HG02884 (cell line): ENCODE data around the gene SHC2.
"Not testable (repeated sequence)": the region's sequence is repeated elsewhere in the genome, so short reads cannot be mapped to it uniquely, and the experiment has no call there.

Experiments used
- ATAC-seq: cut with Tn5 transposase; IDR thresholded peaks from one replicate; pipeline ENCODE4 v1.9.1; 2021; ENCODE audit warnings: mild to moderate bottlenecking, moderate library complexity; ENCODE audit not compliant: unreplicated experiment

Gene SHC2

DNA sequence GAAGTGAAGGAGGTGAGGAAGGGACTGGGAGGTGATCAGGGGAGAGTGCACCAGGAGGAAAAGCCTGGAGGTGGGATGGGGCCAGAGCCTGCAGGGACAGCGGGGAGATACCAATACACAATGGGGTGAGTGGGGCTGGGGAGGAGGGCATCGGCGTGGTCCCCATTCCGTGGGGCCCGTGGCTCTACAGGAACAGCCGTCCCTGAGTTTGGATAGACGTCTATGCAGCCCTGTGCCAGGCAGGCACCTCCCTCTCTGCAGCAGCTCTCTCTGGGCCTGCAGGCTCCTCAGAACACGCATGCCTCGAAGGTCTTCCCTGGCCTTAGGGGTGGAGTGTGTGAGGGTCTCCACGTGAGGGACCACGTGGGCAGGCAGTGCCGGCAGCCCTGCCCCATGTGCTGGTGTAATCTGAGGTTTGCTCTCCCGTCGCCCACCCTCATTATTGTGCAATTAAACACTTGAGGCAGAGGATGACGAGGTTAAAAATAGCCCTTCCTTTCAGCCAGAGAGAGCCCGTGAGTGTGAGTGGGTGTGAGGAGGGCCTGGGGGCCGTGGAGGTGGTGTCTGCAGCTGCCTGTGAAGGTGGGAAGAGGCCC lies 68.4 kb downstream of the SHC2 start:
- ATAC-seq = no peak

DNA sequence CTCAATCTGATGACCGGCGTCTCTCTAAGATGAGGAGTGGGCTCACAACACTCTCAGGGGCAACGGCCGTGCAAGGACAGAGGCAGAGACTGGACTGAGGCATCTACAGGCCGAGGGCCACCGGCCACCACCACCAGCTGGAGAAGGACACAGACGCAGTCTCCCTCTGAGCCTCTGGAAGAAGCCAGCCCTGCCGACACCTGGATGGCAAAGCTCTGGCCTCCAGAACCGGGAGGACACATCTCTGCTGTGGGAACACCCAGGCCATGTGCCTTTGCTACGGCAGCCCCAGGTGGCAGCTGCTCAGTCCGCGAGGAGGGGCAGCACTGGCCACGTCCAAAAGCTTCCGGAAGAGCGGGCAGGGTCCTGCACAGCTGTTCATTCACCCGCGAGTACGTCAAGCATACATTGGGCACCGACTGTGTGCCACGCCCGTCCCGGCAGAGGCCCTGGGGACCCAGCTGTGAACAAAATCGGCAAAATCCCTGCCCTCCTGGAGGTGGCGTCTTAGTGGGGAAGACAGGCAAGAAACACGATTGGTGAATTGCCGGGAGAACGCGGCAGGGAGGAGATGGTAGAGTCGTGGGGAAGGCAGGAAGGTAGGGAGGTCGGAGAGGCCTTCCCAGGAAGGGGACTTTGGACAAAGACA lies 69.0 kb downstream of the SHC2 start:
- ATAC-seq = no peak

DNA sequence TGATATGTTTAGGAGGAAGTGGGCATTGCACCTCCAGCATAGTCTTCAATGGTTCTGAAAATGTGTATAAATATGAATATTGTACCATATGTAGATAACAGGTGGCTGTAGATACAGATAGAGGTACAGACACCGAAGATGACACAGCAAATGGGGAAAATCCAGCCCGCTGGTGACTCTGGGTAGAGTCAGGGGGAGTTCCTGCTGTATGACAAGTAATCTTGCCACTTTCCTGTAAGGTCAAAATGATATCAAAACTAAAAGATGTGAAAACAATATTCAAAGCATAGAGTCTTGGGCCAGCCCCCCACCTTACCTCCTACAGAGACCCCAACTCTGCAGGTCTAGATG lies 69.7 kb downstream of the SHC2 start:
- no peak for ATAC-seq

DNA sequence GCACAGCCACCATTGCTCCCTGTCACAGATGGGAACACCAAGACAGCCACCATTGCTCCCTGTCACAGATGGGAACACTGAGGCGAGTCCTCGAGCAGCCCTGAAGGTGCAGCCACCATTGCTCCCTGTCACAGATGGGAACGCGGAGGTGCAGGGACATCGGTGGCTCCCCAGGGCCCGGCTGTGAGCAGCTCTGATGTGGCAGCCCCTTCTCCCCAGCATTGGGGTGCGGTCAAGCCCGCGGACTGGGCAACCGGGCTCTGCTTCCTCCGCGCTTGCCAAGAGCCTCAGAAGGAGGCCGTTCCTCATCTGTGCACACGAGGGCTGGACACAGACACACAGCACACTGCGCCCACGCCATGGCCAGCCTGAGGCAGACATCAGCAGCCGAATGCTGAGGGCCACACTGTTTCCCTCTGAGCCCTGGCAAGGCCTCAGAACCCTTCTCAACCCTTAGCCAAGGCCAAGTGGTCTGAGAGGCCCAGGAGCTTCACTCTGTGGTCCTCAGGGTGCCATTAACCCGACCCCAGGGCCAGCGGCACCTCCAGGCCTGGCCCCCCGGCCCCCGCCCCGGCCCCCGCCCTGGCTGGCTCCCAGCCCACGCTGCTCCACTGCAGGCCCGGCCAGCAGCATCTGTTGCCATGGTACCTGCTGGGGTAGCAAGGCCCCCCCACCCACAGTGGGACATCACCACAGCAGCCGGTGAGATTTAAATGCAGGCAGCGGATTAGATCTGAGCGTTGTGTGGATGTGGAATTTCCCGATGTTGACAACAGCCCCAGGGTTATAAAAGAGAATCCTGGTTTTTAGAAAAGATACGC lies 70.2 kb downstream of the SHC2 start:
- no peak for ATAC-seq

DNA sequence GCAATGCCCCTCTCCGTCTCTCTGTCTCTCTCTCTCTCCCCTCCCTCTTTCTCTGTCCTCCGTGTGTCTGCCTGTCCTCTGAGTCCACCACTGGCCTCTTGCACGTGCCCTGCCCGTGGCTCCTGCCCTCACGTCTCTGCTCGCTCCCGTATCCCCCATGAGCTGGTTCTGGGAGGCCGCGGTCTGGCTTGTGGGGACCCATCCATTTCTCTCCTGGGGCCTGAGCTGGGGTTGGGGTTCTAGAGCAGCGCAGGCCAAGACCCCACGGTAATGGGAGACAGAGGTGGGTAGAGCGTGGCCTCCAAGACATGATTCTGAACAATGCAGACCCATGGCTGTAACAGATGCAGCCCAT lies 70.9 kb downstream of the SHC2 start:
- ATAC-seq = no peak

DNA sequence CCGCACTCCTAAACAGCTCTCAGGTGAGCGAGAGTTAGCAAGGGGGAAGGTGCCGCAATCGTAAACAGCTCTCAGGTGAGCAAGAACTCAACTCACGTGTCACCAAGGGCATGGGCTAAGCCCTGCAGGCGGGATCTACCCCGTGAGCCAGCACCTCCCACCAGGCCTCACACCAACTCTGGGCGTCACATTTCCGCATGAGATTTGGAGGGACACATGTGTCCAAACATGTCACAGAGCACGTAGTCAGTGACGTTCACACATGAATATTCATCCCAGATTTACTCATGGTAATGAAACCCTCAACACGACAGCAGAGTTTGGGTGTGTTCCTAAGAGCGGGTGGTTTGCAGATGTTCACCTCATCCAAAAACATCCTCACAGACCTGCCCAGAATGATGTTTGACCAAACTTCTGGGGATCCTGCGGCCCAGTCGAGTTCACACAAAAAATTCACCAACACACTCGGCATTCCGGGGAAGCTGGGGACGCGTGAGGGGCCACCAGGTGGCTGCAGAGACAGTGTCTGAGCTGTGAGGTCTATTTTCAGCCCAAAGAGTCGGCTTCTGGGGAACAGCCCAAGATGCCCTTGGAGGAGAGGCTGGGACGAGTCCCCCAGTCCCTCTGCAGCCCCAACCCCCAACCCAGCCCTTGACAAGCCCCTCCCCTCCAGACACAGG lies 71.4 kb downstream of the SHC2 start:
- no peak for ATAC-seq

DNA sequence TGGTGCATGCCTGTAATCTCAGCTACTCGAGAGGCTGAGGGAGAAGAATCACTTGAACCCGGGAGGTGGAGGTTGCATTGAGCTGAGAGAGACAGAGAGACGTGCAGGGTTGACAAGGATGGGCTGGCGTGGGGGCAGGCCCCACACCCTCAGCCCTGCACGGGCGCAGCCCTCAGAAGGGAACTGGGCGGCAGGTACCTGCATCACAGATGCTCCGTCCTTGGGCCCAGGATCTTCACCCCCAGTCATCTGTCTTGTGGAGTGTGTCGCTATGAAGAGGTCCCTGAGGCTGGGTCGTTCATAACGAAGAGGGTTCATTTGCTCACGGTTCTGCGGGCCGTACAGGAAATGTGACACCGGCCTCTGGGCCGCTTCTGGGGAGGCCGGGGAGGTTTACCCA lies 72.1 kb downstream of the SHC2 start:
- no peak for ATAC-seq

DNA sequence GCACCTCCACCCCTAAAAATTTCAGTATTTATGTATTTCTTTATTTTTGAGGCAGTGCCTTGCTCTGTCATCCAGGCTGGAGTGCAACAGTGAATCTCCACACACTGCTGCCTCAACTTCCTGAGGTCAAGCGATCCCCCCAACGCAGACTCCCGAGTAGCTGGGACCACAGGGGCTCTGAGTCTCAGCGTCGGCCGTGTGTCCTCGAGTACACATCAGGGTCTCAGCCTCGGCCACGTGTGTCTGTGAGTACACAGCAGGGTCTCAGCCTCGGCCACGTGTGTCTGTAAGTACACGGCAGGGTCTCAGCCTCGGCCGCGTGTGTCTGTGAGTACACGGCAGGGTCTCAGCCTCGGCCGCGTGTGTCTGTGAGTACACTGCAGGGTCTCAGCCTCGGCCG lies 73.1 kb downstream of the SHC2 start:
- no peak for ATAC-seq

DNA sequence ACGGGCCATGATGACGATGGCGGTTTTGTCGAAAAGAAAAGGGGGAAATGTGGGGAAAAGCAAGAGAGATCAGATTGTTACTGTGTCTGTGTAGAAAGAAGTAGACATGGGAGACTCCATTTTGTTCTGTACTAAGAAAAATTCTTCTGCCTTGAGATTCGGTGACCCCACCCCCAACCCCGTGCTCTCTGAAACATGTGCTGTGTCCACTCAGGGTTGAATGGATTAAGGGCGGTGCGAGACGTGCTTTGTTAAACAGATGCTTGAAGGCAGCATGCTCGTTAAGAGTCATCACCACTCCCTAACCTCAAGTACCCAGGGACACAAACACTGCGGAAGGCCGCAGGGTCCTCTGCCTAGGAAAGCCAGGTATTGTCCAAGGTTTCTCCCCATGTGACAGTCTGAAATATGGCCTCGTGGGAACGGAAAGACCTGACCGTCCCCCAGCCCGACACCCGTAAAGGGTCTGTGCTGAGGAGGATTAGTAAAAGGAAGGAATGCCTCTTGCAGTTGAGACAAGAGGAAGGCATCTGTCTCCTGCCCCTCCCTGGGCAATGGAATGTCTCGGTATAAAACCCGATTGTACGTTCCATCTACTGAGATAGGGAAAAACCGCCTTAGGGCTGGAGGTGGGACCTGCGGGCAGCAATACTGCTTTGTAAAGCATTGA lies 74.1 kb downstream of the SHC2 start:
- ATAC-seq = not testable (repeated sequence)

DNA sequence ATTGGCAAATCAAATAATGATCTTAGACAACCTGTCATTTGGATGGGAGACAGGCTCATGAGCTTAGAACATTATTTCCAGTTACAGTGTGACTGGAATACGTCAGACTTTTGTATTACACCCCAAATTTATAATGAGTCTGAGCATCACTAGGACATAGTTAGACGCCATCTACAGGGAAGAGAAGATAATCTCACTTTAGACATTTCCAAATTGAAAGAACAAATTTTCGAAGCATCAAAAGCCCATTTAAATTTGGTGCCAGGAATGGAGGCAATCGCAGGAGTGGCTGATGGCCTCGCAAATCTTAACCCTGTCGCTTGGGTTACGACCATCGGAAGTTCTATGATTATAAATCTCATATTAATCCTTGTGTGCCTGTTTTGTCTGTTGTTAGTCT lies 74.6 kb downstream of the SHC2 start:
- ATAC-seq = not testable (repeated sequence)

DNA sequence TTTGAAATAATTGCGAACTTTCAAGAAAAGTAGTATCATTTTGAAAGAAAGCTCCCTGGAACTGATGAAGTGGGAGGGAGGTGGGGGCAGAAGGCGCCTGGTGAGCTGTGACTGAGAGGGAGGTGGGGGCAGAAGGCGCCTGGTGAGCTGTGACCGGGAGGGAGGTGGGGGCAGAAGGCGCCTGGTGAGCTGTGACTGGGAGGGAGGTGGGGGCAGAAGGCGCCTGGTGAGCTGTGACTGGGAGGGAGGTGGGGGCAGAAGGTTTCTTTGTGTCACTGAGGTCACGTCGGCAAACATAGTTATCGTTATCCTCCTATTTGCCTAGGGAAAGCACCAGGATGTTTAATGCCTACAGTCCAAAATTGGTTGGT lies 76.0 kb downstream of the SHC2 start:
- ATAC-seq = no peak

DNA sequence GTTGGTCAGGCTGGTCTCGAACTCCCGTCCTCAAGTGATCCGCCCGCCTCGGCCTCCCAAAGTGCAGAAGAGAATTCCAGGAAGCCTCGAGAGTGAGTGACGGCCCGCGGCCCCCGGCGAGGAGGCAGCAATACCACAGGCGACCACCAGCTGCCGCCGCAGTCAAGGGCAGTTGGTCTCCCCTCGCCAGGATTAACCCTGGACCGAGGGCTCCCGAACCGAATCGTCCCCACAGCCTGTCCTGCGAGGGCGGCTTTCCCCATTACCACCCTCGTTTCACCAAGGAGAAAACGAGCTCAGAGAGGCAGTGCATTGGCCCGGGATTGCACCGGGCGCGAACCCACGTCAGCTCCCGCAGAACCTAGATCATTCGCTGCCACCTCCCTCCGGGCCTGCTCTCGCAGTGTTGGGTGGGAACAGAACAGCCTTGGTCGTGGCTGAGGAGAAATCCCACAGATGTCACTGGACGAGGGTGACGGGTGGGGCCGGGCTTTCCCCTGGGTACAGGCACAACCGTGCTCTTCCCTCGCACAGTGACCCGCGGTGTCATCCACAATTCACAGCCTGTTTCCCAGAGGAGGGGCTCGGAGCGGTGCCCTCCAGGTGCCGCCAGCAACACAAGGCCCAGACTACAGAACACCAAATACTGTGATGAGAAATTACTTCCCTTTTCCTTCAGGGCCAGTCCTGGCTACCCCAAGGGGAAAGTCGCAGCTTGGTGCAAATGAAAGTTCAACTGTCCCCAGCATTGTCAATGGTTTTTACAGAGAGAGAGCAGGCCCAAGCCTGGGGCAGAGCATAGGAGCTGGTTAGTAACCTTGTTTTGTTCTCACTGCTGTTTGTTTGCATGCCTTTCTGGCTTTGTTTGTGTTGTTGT lies 76.7 kb downstream of the SHC2 start:
- no peak for ATAC-seq

DNA sequence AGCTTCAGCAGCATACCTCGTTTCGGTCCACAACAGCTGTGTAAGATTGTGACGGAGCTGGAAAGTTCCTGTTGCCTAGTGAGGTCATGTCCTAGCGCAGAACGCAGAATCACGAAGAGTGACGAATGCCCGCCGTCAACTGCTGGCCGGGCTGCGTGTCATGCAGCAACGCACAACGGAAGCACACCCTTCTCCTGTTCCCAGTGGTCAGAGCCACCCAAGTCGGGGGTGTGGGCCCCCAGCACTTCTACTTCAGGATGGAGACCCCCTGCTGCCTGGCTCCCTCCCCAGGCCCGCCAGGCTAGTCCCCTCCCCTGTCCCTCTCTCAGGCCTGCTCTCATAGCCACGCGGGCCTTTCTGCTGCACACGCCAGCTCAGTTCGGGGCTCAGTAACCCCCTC lies 77.8 kb downstream of the SHC2 start:
- no peak for ATAC-seq

DNA sequence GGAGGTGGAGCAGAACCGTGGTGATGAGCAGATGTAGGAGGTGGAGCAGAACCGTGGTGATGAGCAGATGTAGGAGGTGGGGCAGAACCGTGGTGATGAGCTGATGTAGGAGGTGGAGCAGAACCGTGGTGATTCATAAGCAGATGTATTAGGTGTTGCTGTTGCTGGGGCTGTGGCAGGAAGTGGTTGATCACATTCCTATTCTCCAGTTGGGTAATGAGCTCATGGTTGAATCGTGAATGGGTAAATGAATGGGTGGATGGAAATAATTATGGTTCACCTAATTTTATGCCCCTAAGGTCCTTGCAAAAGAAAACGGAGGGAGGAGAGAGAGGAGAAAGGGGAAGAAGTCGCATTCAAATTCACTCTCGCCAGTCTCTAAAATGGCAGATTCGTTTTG lies 78.3 kb downstream of the SHC2 start:
- not testable (repeated sequence) for ATAC-seq

DNA sequence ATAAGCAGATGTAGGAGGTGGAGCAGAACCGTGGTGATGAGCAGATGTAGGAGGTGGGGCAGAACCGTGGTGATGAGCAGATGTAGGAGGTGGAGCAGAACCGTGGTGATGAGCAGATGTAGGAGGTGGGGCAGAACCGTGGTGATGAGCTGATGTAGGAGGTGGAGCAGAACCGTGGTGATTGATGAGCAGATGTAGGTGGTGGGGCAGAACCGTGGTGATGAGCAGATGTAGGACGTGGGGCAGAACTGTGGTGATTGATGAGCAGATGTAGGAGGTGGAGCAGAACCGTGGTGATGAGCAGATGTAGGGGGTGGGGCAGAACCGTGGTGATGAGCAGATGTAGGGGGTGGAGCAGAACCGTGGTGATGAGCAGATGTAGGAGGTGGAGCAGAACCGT lies 78.9 kb downstream of the SHC2 start:
- not testable (repeated sequence) for ATAC-seq

DNA sequence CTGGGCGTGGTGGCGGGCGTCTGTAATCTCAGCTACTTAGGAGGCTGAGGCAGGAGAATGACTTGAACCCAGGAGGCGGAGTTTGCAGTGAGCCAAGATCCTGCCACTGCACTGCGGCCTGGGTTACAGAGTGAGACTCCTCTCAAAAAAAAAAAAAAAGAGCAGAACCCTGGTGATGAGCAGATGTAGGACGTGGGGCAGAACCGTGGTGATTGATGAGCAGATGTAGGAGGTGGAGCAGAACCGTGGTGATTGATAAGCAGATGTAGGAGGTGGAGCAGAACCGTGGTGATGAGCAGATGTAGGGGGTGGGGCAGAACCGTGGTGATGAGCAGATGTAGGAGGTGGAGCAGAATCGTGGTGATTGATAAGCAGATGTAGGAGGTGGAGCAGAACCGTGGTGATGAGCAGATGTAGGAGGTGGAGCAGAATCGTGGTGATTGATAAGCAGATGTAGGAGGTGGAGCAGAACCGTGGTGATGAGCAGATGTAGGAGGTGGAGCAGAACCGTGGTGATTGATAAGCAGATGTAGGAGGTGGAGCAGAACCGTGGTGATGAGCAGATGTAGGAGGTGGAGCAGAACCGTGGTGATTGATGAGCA lies 80.1 kb downstream of the SHC2 start:
- ATAC-seq = not testable (repeated sequence)

DNA sequence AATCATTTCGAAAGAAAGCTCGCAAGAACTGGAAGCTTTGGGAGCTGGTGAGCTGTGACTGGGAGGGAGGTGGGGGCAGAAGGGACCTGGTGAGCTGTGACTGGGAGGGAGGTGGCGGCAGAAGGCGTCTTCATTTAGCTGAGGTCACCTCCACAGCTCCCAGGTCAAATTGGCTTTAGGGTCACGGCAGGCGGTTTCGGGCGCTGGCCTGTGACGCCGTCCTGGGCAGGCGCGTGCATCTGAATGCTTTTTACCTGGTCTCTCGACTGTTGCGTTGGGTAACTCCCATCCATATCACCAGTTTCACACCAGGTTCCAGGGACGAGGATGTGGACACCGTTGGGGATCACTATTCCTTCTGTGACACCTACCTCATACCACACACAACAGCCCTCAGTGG lies 81.0 kb downstream of the SHC2 start:
- ATAC-seq = no peak

DNA sequence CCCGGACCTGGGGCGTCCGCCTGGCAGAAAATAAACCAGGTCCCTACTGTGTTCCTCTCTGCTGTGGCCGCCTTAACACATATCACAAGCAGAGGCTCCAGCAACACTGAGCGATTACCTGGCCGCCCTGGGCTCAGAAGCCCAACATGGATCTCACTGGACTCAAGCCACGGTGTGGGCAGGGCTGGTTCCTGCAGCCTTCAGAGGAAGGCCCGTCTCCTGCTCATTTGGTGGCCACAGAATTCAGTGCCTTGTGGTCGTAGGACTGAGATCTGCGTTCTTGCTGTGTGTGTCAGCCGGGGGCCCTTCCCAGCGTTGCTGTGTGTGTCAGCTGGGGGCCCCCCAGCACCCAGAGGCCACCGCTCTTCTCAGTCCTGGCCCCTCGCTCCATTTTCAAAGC lies 82.1 kb downstream of the SHC2 start:
- no peak for ATAC-seq

DNA sequence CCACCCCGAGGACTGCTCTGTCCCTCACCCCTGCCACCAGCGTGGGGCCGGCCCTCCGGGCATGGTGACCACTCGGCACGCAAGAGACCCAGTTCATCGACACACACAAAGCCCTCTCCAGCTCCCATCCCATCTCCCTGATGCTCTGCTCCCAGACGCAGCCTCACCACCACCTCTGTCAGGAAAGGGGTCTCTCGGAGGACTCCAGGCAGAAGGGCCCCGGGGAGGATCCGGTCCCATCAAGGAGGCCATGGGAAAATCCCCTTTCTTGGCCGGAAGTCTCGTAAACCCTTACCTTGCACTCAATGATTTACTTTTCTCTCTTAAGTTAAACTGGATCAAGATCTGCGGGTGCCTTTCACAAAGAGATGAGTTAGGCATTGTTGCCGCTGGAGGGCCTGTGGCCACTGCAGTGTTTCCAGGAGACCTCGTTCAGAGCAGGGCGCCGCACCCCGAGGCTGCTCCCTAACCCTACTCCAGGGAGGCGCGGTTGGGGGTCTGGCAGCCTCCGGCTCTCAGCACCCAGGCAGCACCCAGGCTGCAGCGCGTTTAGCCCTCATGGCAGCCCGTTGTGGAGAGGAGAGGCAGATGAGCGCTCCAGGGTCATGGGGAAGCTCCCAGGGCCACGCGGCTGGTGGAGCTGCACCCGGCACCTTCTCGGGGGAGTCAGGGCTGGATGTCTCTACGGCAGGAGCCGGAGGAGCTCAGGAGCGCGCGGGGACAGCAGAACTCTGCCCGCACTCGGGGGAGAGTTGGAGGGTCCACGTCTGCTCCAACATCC lies 82.8 kb downstream of the SHC2 start:
- no peak for ATAC-seq
